ENCODE results near the gene TNIP1. TPM values are rescaled to one million over a fixed set of nuclear protein-coding genes. Genes with fewer than 3 reads are reported as not detected.

Gene TNIP1
- total RNA-seq, 2 donors from 2014 or later: 56.7 to 77.5 TPM

GRCh38 chr5:151108566-151108965 lies 27.7 kb upstream of the TNIP1 start:
- no peak for DNase-seq (ENCODE audit: low spot score)
- intact Hi-C loops (cut with DNase I): loop anchor here in 1 of 2 donors (5.0 kb wide), 1 partner anchor 51 kb away; no protein-coding TSS in a partner anchor

- intact Hi-C loops (cut with DNase I): loop anchor here in 1 of 2 donors (5.0 kb wide), 1 partner anchor 51 kb away; no protein-coding TSS in a partner anchor
- DNase-seq (ENCODE audit: low spot score): no peak
These were observed 27.1 kb upstream of the TNIP1 start for GRCh38 chr5:151107738-151108520.

- no peak for DNase-seq (ENCODE audit: low spot score)
- intact Hi-C loops (cut with DNase I): loop anchor here in 1 of 2 donors (5.0 kb wide), 1 partner anchor 50 kb away; no protein-coding TSS in a partner anchor
These were observed 26.2 kb upstream of the TNIP1 start for GRCh38 chr5:151107084-151107483.

GRCh38 chr5:151106509-151106908 lies 25.7 kb upstream of the TNIP1 start:
- intact Hi-C loops (cut with DNase I): loop anchor here in 1 of 2 donors (5.0 kb wide), 1 partner anchor 49 kb away; no protein-coding TSS in a partner anchor
- no peak for DNase-seq (ENCODE audit: low spot score)

GRCh38 chr5:151106043-151106442 lies 25.2 kb upstream of the TNIP1 start:
- no peak for DNase-seq (ENCODE audit: low spot score)
- intact Hi-C loops (cut with DNase I): loop anchor here in 1 of 2 donors (5.0 kb wide), 1 partner anchor 49 kb away; no protein-coding TSS in a partner anchor

- no peak for DNase-seq (ENCODE audit: low spot score)
- intact Hi-C loops (cut with DNase I): loop anchor here in 1 of 2 donors (5.0 kb wide), 1 partner anchor 48 kb away; no protein-coding TSS in a partner anchor
These were observed 24.7 kb upstream of the TNIP1 start for GRCh38 chr5:151105561-151105960.

- intact Hi-C loops (cut with DNase I): loop anchor here in 1 of 2 donors (5.0 kb wide), 1 partner anchor 47 kb away; no protein-coding TSS in a partner anchor
- no peak for DNase-seq (ENCODE audit: low spot score)
These were observed 24.0 kb upstream of the TNIP1 start for GRCh38 chr5:151104795-151105194.

GRCh38 chr5:151101746-151102145 lies 20.9 kb upstream of the TNIP1 start:
- intact Hi-C loops (cut with DNase I): no loop called here
- DNase-seq (ENCODE audit: low spot score): no peak

- intact Hi-C loops (cut with DNase I): no loop called here
These were observed 20.3 kb upstream of the TNIP1 start for GRCh38 chr5:151101151-151101550.

GRCh38 chr5:151100681-151101080 lies 19.8 kb upstream of the TNIP1 start:
- no peak for DNase-seq (ENCODE audit: low spot score)
- intact Hi-C loops (cut with DNase I): no loop called here

More at GRCh38 chr5:151101151-151101550, 20.3 kb upstream of the TNIP1 start:
- DNase-seq (ENCODE audit: low spot score): no peak

- intact Hi-C loops (cut with DNase I): no loop called here
- no peak for DNase-seq (ENCODE audit: low spot score)
These were observed 17.9 kb upstream of the TNIP1 start for GRCh38 chr5:151098768-151099121.

- no peak for DNase-seq (ENCODE audit: low spot score)
- intact Hi-C loops (cut with DNase I): loop anchor here in 1 of 2 donors (1.0 kb wide), 1 partner anchor 31 kb away; no protein-coding TSS in a partner anchor
These were observed 17.3 kb upstream of the TNIP1 start for GRCh38 chr5:151097820-151098767.

- intact Hi-C loops (cut with DNase I): loop anchor here in 1 of 2 donors (1.0 kb wide), 1 partner anchor 30 kb away; no protein-coding TSS in a partner anchor
These were observed 16.2 kb upstream of the TNIP1 start for GRCh38 chr5:151097061-151097460.

GRCh38 chr5:151096001-151096373 lies 15.2 kb upstream of the TNIP1 start:
- no peak for DNase-seq (ENCODE audit: low spot score)
- intact Hi-C loops (cut with DNase I): no loop called here

More at GRCh38 chr5:151097061-151097460, 16.2 kb upstream of the TNIP1 start:
- no peak for DNase-seq (ENCODE audit: low spot score)

- intact Hi-C loops (cut with DNase I): no loop called here
- no peak for DNase-seq (ENCODE audit: low spot score)
These were observed 14.6 kb upstream of the TNIP1 start for GRCh38 chr5:151095341-151096000.

GRCh38 chr5:151094852-151095245 lies 14.0 kb upstream of the TNIP1 start:
- DNase-seq (ENCODE audit: low spot score): no peak
- intact Hi-C loops (cut with DNase I): no loop called here

- no peak for DNase-seq (ENCODE audit: low spot score)
- intact Hi-C loops (cut with DNase I): no loop called here
These were observed 13.4 kb upstream of the TNIP1 start for GRCh38 chr5:151094030-151094851.

GRCh38 chr5:151093476-151093889 lies 12.6 kb upstream of the TNIP1 start:
- DNase-seq (ENCODE audit: low spot score): no peak
- intact Hi-C loops (cut with DNase I): no loop called here
